ENCODE measurements around the gene RNF5. TPM values are rescaled to one million over a fixed set of nuclear protein-coding genes. Genes with fewer than 3 reads are reported as not detected.
"Not testable (repeated sequence)": the region's sequence is repeated elsewhere in the genome, so short reads cannot be mapped to it uniquely, and the experiment has no call there.

RNF5 gene
- polyA plus RNA-seq, 4 donors = 106 to 232 (median 162) TPM

- 82 to 91% (median 89%) methylated on average over 11 to 13 of the region's 13 CpGs for WGBS, 3 donors
- Histone ChIP-seq H3K27ac (ENCODE audit: low read depth in 1 of 3, low read length in 2 of 3) (no peak overlapping the region), H3K36me3 (ENCODE audit: control insufficient read depth in 3 of 3, insufficient read depth in 2 of 3, low read depth in 1 of 3, low read length in 3 of 3) (no peaks in the 10 kb centered on the region), H3K4me3 (ENCODE audit: low read depth in 1 of 3, low read length in 3 of 3) (no peak overlapping the region), H3K9me3 (ENCODE audit: control insufficient read depth in 2 of 2, insufficient read depth in 1 of 2, low read depth in 1 of 2, low read length in 1 of 2) (no peaks in the 10 kb centered on the region), H3K27me3 (ENCODE audit: control insufficient read depth in 3 of 3, insufficient read depth in 3 of 3, low read length in 3 of 3) (no peaks in the 10 kb centered on the region), H3K4me1 (ENCODE audit: control insufficient read depth in 3 of 3, insufficient read depth in 2 of 3, low read depth in 1 of 3, low read length in 2 of 3) (peaks cover 0 to 11% (median 0%) of the 10 kb centered on the region in 3 donors)
- FAIRE-seq (no peak), DNase-seq (no peak)
Measured at GRCh38 chr6:32200711-32201475, 22.7 kb downstream of the RNF5 start.

- Histone ChIP-seq H3K27me3 (ENCODE audit: control insufficient read depth in 3 of 3, insufficient read depth in 3 of 3, low read length in 3 of 3) (no peaks in the 10 kb centered on the region), H3K27ac (ENCODE audit: low read depth in 1 of 3, low read length in 2 of 3) (no peak overlapping the region), H3K36me3 (ENCODE audit: control insufficient read depth in 3 of 3, insufficient read depth in 2 of 3, low read depth in 1 of 3, low read length in 3 of 3) (no peaks in the 10 kb centered on the region), H3K4me3 (ENCODE audit: low read depth in 1 of 3, low read length in 3 of 3) (no peak overlapping the region), H3K9me3 (ENCODE audit: control insufficient read depth in 2 of 2, insufficient read depth in 1 of 2, low read depth in 1 of 2, low read length in 1 of 2) (no peaks in the 10 kb centered on the region), H3K4me1 (ENCODE audit: control insufficient read depth in 3 of 3, insufficient read depth in 2 of 3, low read depth in 1 of 3, low read length in 2 of 3) (peaks cover 0 to 4% (median 0%) of the 10 kb centered on the region in 3 donors)
- no peak for FAIRE-seq
- 87 to 90% (median 89%) methylated on average over 9 of the region's 9 CpGs for WGBS, 3 donors
- no peak for DNase-seq
Measured at GRCh38 chr6:32202186-32202585, 24.0 kb downstream of the RNF5 start.

GRCh38 chr6:32203426-32204267 lies 25.4 kb downstream of the RNF5 start:
- Histone ChIP-seq H3K4me3 (ENCODE audit: low read depth in 1 of 3, low read length in 3 of 3) (no peak overlapping the region), H3K9me3 (ENCODE audit: control insufficient read depth in 2 of 2, insufficient read depth in 1 of 2, low read depth in 1 of 2, low read length in 1 of 2) (no peaks in the 10 kb centered on the region), H3K27me3 (ENCODE audit: control insufficient read depth in 3 of 3, insufficient read depth in 3 of 3, low read length in 3 of 3) (no peaks in the 10 kb centered on the region), H3K4me1 (ENCODE audit: control insufficient read depth in 3 of 3, insufficient read depth in 2 of 3, low read depth in 1 of 3, low read length in 2 of 3) (no peaks in the 10 kb centered on the region), H3K36me3 (ENCODE audit: control insufficient read depth in 3 of 3, insufficient read depth in 2 of 3, low read depth in 1 of 3, low read length in 3 of 3) (no peaks in the 10 kb centered on the region), H3K27ac (ENCODE audit: low read depth in 1 of 3, low read length in 2 of 3) (no peak overlapping the region)
- DNase-seq = no peak
- 76 to 80% (median 79%) methylated on average over 9 of the region's 9 CpGs for WGBS, 3 donors
- FAIRE-seq = no peak

- FAIRE-seq = no peak
- DNase-seq = no peak
- Histone ChIP-seq H3K9me3 (ENCODE audit: control insufficient read depth in 2 of 2, insufficient read depth in 1 of 2, low read depth in 1 of 2, low read length in 1 of 2) (no peaks in the 10 kb centered on the region), H3K4me3 (ENCODE audit: low read depth in 1 of 3, low read length in 3 of 3) (no peak overlapping the region), H3K27ac (ENCODE audit: low read depth in 1 of 3, low read length in 2 of 3) (no peak overlapping the region), H3K27me3 (ENCODE audit: control insufficient read depth in 3 of 3, insufficient read depth in 3 of 3, low read length in 3 of 3) (no peaks in the 10 kb centered on the region), H3K36me3 (ENCODE audit: control insufficient read depth in 3 of 3, insufficient read depth in 2 of 3, low read depth in 1 of 3, low read length in 3 of 3) (no peaks in the 10 kb centered on the region), H3K4me1 (ENCODE audit: control insufficient read depth in 3 of 3, insufficient read depth in 2 of 3, low read depth in 1 of 3, low read length in 2 of 3) (no peaks in the 10 kb centered on the region)
- 79 to 88% (median 84%) methylated on average over 3 of the region's 3 CpGs for WGBS, 3 donors
Measured at GRCh38 chr6:32204268-32204715, 26.1 kb downstream of the RNF5 start.

GRCh38 chr6:32208996-32209395 lies 30.8 kb downstream of the RNF5 start:
- FAIRE-seq = no peak
- Histone ChIP-seq H3K4me1 (ENCODE audit: control insufficient read depth in 3 of 3, insufficient read depth in 2 of 3, low read depth in 1 of 3, low read length in 2 of 3) (no peaks in the 10 kb centered on the region), H3K27ac (ENCODE audit: low read depth in 1 of 3, low read length in 2 of 3) (no peak overlapping the region), H3K9me3 (ENCODE audit: control insufficient read depth in 2 of 2, insufficient read depth in 1 of 2, low read depth in 1 of 2, low read length in 1 of 2) (no peaks in the 10 kb centered on the region), H3K4me3 (ENCODE audit: low read depth in 1 of 3, low read length in 3 of 3) (no peak overlapping the region), H3K36me3 (ENCODE audit: control insufficient read depth in 3 of 3, insufficient read depth in 2 of 3, low read depth in 1 of 3, low read length in 3 of 3) (no peaks in the 10 kb centered on the region), H3K27me3 (ENCODE audit: control insufficient read depth in 3 of 3, insufficient read depth in 3 of 3, low read length in 3 of 3) (no peaks in the 10 kb centered on the region)
- WGBS, 3 donors = 73 to 85% (median 74%) methylated on average over 1 of the region's 1 CpG
- no peak for DNase-seq

GRCh38 chr6:32210191-32210601 lies 32.0 kb downstream of the RNF5 start:
- DNase-seq (no peak), FAIRE-seq (no peak)
- no peaks in the 10 kb centered on the region for H3K9me3 ChIP-seq (ENCODE audit: control insufficient read depth in 2 of 2, insufficient read depth in 1 of 2, low read depth in 1 of 2, low read length in 1 of 2)
- H3K36me3 ChIP-seq (ENCODE audit: control insufficient read depth in 3 of 3, insufficient read depth in 2 of 3, low read depth in 1 of 3, low read length in 3 of 3) = no peaks in the 10 kb centered on the region
- H3K4me3 ChIP-seq (ENCODE audit: low read depth in 1 of 3, low read length in 3 of 3) = no peak overlapping the region
- H3K4me1 ChIP-seq (ENCODE audit: control insufficient read depth in 3 of 3, insufficient read depth in 2 of 3, low read depth in 1 of 3, low read length in 2 of 3) = no peaks in the 10 kb centered on the region
- H3K27ac ChIP-seq (ENCODE audit: low read depth in 1 of 3, low read length in 2 of 3) = no peak overlapping the region
- 69 to 81% (median 80%) methylated on average over 5 of the region's 5 CpGs for WGBS, 3 donors
- no peaks in the 10 kb centered on the region for H3K27me3 ChIP-seq (ENCODE audit: control insufficient read depth in 3 of 3, insufficient read depth in 3 of 3, low read length in 3 of 3)

GRCh38 chr6:32211432-32211831 lies 33.2 kb downstream of the RNF5 start:
- not testable (repeated sequence) for FAIRE-seq; H3K27ac ChIP-seq (ENCODE audit: low read depth in 1 of 3, low read length in 2 of 3); H3K4me3 ChIP-seq (ENCODE audit: low read depth in 1 of 3, low read length in 3 of 3); DNase-seq; H3K9me3 ChIP-seq (ENCODE audit: control insufficient read depth in 2 of 2, insufficient read depth in 1 of 2, low read depth in 1 of 2, low read length in 1 of 2); H3K27me3 ChIP-seq (ENCODE audit: control insufficient read depth in 3 of 3, insufficient read depth in 3 of 3, low read length in 3 of 3); H3K36me3 ChIP-seq (ENCODE audit: control insufficient read depth in 3 of 3, insufficient read depth in 2 of 3, low read depth in 1 of 3, low read length in 3 of 3); H3K4me1 ChIP-seq (ENCODE audit: control insufficient read depth in 3 of 3, insufficient read depth in 2 of 3, low read depth in 1 of 3, low read length in 2 of 3)
- 84 to 85% (median 84%) methylated on average over 4 of the region's 4 CpGs for WGBS, 3 donors

GRCh38 chr6:32212076-32212760 lies 34.0 kb downstream of the RNF5 start:
- H3K9me3 ChIP-seq (ENCODE audit: control insufficient read depth in 2 of 2, insufficient read depth in 1 of 2, low read depth in 1 of 2, low read length in 1 of 2) = no peaks in the 10 kb centered on the region
- no peaks in the 10 kb centered on the region for H3K27me3 ChIP-seq (ENCODE audit: control insufficient read depth in 3 of 3, insufficient read depth in 3 of 3, low read length in 3 of 3)
- no peak for FAIRE-seq
- no peak for DNase-seq
- H3K27ac ChIP-seq (ENCODE audit: low read depth in 1 of 3, low read length in 2 of 3) = no peak overlapping the region
- 76 to 88% (median 85%) methylated on average over 12 of the region's 12 CpGs for WGBS, 3 donors
- H3K4me1 ChIP-seq (ENCODE audit: control insufficient read depth in 3 of 3, insufficient read depth in 2 of 3, low read depth in 1 of 3, low read length in 2 of 3) = no peaks in the 10 kb centered on the region
- no peak overlapping the region for H3K4me3 ChIP-seq (ENCODE audit: low read depth in 1 of 3, low read length in 3 of 3)
- no peaks in the 10 kb centered on the region for H3K36me3 ChIP-seq (ENCODE audit: control insufficient read depth in 3 of 3, insufficient read depth in 2 of 3, low read depth in 1 of 3, low read length in 3 of 3)
